ENCODE data around the gene SEPTIN5.

DNA sequence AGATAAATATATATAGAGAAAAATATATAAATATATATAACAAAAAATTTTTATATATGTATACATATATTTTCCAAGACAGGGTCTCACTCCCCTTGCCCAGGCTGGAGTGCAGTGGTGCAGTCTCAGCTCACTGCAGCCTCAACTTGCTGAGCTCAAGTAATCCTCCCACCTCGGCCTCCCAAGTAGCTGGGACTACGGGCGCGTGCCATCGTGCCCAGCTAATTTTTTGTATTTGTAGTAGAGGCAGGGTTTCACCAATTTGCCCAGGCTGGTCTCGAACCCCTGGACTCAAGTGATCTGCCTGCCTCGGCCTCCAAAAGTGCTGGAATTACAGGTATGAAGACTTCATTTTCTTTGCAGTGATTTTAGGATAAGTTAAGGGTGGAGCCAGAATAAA, 38.9 kb upstream of the SEPTIN5 start:
- TF ChIP-seq, protein P1, sequence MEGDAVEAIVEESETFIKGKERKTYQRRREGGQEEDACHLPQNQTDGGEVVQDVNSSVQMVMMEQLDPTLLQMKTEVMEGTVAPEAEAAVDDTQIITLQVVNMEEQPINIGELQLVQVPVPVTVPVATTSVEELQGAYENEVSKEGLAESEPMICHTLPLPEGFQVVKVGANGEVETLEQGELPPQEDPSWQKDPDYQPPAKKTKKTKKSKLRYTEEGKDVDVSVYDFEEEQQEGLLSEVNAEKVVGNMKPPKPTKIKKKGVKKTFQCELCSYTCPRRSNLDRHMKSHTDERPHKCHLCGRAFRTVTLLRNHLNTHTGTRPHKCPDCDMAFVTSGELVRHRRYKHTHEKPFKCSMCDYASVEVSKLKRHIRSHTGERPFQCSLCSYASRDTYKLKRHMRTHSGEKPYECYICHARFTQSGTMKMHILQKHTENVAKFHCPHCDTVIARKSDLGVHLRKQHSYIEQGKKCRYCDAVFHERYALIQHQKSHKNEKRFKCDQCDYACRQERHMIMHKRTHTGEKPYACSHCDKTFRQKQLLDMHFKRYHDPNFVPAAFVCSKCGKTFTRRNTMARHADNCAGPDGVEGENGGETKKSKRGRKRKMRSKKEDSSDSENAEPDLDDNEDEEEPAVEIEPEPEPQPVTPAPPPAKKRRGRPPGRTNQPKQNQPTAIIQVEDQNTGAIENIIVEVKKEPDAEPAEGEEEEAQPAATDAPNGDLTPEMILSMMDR (IDR thresholded peaks at IDR 0.05): no peak
- TF ChIP-seq POLR2A (IDR thresholded peaks at IDR 0.05) (no peak), POLR2AphosphoS5 (IDR thresholded peaks at IDR 0.05) (no peak)

Measured in gastroesophageal sphincter (tissue), 3 donors.